HEK293 (cell line): ENCODE measurements around the gene TRIM9.

Experiments
- BCL11B ChIP-seq: fragments of 450-650 bp; formaldehyde crosslinking; IDR thresholded peaks from 2 replicates; pipeline ENCODE4 v1.5.1; 2016; ENCODE audit warnings: low read depth, missing biosample characterization, missing genetic modification characterization
- GLIS2 ChIP-seq: fragments of 450-650 bp; formaldehyde crosslinking; IDR thresholded peaks from 2 replicates; pipeline ENCODE4 v1.5.1; 2016; ENCODE audit warnings: missing biosample characterization, missing genetic modification characterization
- MZF1 ChIP-seq: fragments of 450-650 bp; formaldehyde crosslinking; IDR thresholded peaks from 2 replicates; pipeline ENCODE4 v1.5.1; 2017; ENCODE audit warnings: missing biosample characterization, missing genetic modification characterization, borderline replicate concordance
- SALL2 ChIP-seq: fragments of 450-650 bp; formaldehyde crosslinking; IDR thresholded peaks from 2 replicates; pipeline ENCODE4 v1.5.0; 2017; ENCODE audit warnings: missing biosample characterization, mild to moderate bottlenecking, missing genetic modification characterization, borderline replicate concordance
- YY2 ChIP-seq: fragments of 450-650 bp; formaldehyde crosslinking; IDR thresholded peaks from 2 replicates; pipeline ENCODE4 v1.5.1; 2016; ENCODE audit warnings: missing biosample characterization, missing genetic modification characterization
- ZBTB17 ChIP-seq: fragments of 450-650 bp; formaldehyde crosslinking; IDR thresholded peaks from 2 replicates; pipeline ENCODE4 v1.5.1; 2016; ENCODE audit warnings: missing biosample characterization, missing genetic modification characterization
- ZBTB7A ChIP-seq: fragments of 450-650 bp; formaldehyde crosslinking; IDR thresholded peaks from 2 replicates; pipeline ENCODE4 v1.5.1; 2016; ENCODE audit warnings: low read depth, missing biosample characterization, missing genetic modification characterization
- ZFP69B ChIP-seq: fragments of 450-650 bp; formaldehyde crosslinking; IDR thresholded peaks from 2 replicates; pipeline ENCODE4 v1.5.1; 2016; ENCODE audit warnings: missing biosample characterization, missing genetic modification characterization
- ZIC2 ChIP-seq: fragments of 450-650 bp; formaldehyde crosslinking; IDR thresholded peaks from 2 replicates; pipeline ENCODE4 v1.5.1; 2016; ENCODE audit warnings: missing biosample characterization, missing genetic modification characterization
- ZNF202 ChIP-seq: fragments of 450-650 bp; formaldehyde crosslinking; IDR thresholded peaks from 2 replicates; pipeline ENCODE4 v1.5.1; 2016; ENCODE audit warnings: missing biosample characterization, missing genetic modification characterization, borderline replicate concordance
- ZNF211 ChIP-seq: fragments of 450-650 bp; formaldehyde crosslinking; IDR thresholded peaks from 2 replicates; pipeline ENCODE4 v1.5.1; 2016; ENCODE audit warnings: low read depth, missing biosample characterization, missing genetic modification characterization
- ZNF335 ChIP-seq: fragments of 450-650 bp; formaldehyde crosslinking; conservative IDR thresholded peaks from 2 replicates; pipeline ENCODE4 v1.5.1; 2016; ENCODE audit warnings: missing biosample characterization, missing genetic modification characterization
- ZNF76 ChIP-seq: fragments of 450-650 bp; formaldehyde crosslinking; IDR thresholded peaks from 2 replicates; pipeline ENCODE4; 2016; ENCODE audit warnings: low read depth, missing biosample characterization, missing genetic modification characterization, borderline replicate concordance
- TF ChIP-seq, protein P1 (sequence below): fragments of 450-650 bp; formaldehyde crosslinking; IDR thresholded peaks from 2 replicates; pipeline ENCODE4 v1.5.1; 2016; ENCODE audit warnings: missing biosample characterization, missing genetic modification characterization, borderline replicate concordance
- TF ChIP-seq, protein P2 (sequence below): fragments of 450-650 bp; formaldehyde crosslinking; IDR thresholded peaks from 2 replicates; pipeline ENCODE4 v1.5.1; 2016; ENCODE audit warnings: missing biosample characterization, missing genetic modification characterization
- TF ChIP-seq, protein P3 (sequence below): fragments of 450-650 bp; formaldehyde crosslinking; IDR thresholded peaks from 2 replicates; pipeline ENCODE4 v1.5.1; 2016; ENCODE audit warnings: missing biosample characterization, missing genetic modification characterization
- TF ChIP-seq, protein P4 (sequence below): fragments of 450-650 bp; formaldehyde crosslinking; IDR thresholded peaks from 2 replicates; pipeline ENCODE4 v1.5.1; 2016; ENCODE audit warnings: missing biosample characterization, missing genetic modification characterization
- TF ChIP-seq, protein P5 (sequence below): fragments of 450-650 bp; IDR thresholded peaks from 2 replicates; pipeline ENCODE4 v1.5.1; 2018; ENCODE audit warnings: missing biosample characterization, mild to moderate bottlenecking, missing genetic modification characterization
- TF ChIP-seq, protein P6 (sequence below): fragments of 450-650 bp; formaldehyde crosslinking; IDR thresholded peaks from 2 replicates; pipeline ENCODE4 v1.5.1; 2016; ENCODE audit warnings: missing biosample characterization, missing genetic modification characterization

The TRIM9 gene

DNA sequence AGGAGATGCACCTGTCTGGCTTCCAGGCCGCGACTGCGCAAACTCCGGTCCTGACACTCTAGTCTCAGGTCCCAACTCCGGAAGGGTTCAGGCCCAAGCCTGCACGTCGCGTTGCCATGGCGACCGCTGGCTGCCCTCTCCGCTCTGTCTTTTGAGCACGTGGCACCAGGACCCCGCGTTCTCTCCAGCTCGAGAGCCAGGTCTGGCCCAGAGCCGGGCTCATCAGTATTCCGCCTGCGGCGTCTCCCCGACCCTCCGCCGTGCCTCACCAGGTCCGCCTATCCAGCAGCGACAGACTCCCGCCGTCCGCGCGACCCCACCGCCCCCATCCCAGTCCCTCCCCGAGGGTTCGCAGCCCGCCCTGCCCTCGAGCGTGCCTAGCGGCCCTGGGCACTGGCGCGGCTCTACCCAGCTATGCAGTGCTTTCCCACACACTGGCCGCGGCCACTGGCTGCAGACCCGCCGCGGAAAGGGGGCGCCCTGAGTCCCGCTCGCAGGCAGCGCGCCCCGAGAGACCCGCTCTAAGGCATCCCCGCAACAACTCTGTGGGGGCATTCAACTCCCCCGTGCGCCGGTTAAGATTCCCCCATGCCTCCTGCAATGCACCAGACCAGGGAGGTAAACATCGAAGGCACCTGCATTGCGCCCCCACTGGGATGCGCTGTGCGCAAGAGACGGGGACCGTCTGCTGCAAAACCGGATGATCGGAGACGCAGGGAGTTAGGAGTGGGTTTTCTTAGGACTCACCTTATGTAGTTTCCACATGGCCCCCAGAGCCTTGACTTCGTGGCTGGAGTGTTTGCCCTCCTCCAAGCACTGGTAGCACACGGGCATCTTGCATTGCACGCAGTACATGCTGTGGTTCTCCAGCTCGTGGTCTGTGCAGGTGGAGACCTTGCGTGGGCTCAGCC lies 1.3 kb downstream of the TRIM9 start (continued):
- TF ChIP-seq, protein P1, sequence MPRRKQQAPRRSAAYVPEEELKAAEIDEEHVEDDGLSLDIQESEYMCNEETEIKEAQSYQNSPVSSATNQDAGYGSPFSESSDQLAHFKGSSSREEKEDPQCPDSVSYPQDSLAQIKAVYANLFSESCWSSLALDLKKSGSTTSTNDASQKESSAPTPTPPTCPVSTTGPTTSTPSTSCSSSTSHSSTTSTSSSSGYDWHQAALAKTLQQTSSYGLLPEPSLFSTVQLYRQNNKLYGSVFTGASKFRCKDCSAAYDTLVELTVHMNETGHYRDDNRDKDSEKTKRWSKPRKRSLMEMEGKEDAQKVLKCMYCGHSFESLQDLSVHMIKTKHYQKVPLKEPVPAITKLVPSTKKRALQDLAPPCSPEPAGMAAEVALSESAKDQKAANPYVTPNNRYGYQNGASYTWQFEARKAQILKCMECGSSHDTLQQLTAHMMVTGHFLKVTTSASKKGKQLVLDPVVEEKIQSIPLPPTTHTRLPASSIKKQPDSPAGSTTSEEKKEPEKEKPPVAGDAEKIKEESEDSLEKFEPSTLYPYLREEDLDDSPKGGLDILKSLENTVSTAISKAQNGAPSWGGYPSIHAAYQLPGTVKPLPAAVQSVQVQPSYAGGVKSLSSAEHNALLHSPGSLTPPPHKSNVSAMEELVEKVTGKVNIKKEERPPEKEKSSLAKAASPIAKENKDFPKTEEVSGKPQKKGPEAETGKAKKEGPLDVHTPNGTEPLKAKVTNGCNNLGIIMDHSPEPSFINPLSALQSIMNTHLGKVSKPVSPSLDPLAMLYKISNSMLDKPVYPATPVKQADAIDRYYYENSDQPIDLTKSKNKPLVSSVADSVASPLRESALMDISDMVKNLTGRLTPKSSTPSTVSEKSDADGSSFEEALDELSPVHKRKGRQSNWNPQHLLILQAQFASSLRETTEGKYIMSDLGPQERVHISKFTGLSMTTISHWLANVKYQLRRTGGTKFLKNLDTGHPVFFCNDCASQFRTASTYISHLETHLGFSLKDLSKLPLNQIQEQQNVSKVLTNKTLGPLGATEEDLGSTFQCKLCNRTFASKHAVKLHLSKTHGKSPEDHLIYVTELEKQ (tag by site-specific recombination), result no peak
- TF ChIP-seq BCL11B (tag by site-specific recombination) (0 out of 2 replicates have a peak, but pooled peaks have one; percentile 12), ZNF202 (no peak), YY2 (tag by site-specific recombination) (0 out of 2 replicates have a peak, but pooled peaks have one; percentile 9), MZF1 (tag by site-specific recombination) (peak; percentile 71), ZNF335 (peak; percentile 93), SALL2 (tag by site-specific recombination) (no peak), GLIS2 (tag by site-specific recombination) (peak; percentile 72), ZIC2 (peak; percentile 86), ZNF211 (tag by site-specific recombination) (no peak), ZBTB7A (tag by site-specific recombination) (0 out of 2 replicates have a peak, but pooled peaks have one; percentile 64), ZFP69B (tag by site-specific recombination) (peak; percentile 69; the same call in 1 of the 2 replicates), ZNF76 (tag by site-specific recombination) (peak; percentile 57; the same call in 1 of the 2 replicates), ZBTB17 (tag by site-specific recombination) (peak; percentile 61; the same call in 1 of the 2 replicates)
- TF ChIP-seq, protein P2, sequence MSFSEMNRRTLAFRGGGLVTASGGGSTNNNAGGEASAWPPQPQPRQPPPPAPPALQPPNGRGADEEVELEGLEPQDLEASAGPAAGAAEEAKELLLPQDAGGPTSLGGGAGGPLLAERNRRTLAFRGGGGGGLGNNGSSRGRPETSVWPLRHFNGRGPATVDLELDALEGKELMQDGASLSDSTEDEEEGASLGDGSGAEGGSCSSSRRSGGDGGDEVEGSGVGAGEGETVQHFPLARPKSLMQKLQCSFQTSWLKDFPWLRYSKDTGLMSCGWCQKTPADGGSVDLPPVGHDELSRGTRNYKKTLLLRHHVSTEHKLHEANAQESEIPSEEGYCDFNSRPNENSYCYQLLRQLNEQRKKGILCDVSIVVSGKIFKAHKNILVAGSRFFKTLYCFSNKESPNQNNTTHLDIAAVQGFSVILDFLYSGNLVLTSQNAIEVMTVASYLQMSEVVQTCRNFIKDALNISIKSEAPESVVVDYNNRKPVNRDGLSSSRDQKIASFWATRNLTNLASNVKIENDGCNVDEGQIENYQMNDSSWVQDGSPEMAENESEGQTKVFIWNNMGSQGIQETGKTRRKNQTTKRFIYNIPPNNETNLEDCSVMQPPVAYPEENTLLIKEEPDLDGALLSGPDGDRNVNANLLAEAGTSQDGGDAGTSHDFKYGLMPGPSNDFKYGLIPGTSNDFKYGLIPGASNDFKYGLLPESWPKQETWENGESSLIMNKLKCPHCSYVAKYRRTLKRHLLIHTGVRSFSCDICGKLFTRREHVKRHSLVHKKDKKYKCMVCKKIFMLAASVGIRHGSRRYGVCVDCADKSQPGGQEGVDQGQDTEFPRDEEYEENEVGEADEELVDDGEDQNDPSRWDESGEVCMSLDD (tag by site-specific recombination), result peak; percentile 84
- TF ChIP-seq, protein P3, sequence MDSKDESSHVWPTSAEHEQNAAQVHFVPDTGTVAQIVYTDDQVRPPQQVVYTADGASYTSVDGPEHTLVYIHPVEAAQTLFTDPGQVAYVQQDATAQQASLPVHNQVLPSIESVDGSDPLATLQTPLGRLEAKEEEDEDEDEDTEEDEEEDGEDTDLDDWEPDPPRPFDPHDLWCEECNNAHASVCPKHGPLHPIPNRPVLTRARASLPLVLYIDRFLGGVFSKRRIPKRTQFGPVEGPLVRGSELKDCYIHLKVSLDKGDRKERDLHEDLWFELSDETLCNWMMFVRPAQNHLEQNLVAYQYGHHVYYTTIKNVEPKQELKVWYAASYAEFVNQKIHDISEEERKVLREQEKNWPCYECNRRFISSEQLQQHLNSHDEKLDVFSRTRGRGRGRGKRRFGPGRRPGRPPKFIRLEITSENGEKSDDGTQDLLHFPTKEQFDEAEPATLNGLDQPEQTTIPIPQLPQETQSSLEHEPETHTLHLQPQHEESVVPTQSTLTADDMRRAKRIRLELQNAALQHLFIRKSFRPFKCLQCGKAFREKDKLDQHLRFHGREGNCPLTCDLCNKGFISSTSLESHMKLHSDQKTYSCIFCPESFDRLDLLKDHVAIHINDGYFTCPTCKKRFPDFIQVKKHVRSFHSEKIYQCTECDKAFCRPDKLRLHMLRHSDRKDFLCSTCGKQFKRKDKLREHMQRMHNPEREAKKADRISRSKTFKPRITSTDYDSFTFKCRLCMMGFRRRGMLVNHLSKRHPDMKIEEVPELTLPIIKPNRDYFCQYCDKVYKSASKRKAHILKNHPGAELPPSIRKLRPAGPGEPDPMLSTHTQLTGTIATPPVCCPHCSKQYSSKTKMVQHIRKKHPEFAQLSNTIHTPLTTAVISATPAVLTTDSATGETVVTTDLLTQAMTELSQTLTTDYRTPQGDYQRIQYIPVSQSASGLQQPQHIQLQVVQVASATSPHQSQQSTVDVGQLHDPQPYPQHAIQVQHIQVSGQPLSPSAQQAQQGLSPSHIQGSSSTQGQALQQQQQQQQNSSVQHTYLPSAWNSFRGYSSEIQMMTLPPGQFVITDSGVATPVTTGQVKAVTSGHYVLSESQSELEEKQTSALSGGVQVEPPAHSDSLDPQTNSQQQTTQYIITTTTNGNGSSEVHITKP (tag by site-specific recombination), result peak; percentile 90
- TF ChIP-seq, protein P4, sequence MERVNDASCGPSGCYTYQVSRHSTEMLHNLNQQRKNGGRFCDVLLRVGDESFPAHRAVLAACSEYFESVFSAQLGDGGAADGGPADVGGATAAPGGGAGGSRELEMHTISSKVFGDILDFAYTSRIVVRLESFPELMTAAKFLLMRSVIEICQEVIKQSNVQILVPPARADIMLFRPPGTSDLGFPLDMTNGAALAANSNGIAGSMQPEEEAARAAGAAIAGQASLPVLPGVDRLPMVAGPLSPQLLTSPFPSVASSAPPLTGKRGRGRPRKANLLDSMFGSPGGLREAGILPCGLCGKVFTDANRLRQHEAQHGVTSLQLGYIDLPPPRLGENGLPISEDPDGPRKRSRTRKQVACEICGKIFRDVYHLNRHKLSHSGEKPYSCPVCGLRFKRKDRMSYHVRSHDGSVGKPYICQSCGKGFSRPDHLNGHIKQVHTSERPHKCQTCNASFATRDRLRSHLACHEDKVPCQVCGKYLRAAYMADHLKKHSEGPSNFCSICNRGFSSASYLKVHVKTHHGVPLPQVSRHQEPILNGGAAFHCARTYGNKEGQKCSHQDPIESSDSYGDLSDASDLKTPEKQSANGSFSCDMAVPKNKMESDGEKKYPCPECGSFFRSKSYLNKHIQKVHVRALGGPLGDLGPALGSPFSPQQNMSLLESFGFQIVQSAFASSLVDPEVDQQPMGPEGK, result peak; percentile 81
- TF ChIP-seq, protein P5, sequence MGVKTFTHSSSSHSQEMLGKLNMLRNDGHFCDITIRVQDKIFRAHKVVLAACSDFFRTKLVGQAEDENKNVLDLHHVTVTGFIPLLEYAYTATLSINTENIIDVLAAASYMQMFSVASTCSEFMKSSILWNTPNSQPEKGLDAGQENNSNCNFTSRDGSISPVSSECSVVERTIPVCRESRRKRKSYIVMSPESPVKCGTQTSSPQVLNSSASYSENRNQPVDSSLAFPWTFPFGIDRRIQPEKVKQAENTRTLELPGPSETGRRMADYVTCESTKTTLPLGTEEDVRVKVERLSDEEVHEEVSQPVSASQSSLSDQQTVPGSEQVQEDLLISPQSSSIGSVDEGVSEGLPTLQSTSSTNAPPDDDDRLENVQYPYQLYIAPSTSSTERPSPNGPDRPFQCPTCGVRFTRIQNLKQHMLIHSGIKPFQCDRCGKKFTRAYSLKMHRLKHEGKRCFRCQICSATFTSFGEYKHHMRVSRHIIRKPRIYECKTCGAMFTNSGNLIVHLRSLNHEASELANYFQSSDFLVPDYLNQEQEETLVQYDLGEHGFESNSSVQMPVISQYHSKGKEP (tag by site-specific recombination), result 0 out of 2 replicates have a peak, but pooled peaks have one; percentile 4
- TF ChIP-seq, protein P6, sequence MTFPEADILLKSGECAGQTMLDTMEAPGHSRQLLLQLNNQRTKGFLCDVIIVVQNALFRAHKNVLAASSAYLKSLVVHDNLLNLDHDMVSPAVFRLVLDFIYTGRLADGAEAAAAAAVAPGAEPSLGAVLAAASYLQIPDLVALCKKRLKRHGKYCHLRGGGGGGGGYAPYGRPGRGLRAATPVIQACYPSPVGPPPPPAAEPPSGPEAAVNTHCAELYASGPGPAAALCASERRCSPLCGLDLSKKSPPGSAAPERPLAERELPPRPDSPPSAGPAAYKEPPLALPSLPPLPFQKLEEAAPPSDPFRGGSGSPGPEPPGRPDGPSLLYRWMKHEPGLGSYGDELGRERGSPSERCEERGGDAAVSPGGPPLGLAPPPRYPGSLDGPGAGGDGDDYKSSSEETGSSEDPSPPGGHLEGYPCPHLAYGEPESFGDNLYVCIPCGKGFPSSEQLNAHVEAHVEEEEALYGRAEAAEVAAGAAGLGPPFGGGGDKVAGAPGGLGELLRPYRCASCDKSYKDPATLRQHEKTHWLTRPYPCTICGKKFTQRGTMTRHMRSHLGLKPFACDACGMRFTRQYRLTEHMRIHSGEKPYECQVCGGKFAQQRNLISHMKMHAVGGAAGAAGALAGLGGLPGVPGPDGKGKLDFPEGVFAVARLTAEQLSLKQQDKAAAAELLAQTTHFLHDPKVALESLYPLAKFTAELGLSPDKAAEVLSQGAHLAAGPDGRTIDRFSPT (tag by site-specific recombination), result 0 out of 2 replicates have a peak, but pooled peaks have one; percentile 41
